CD4-positive, alpha-beta T cell treated with Interleukin-17A for 1 hour (primary cell): Measurements from ENCODE around the gene TMOD1.
A peak's percentile ranks its signal among the peaks of the same experiment; 100 is the strongest.
"Not testable (repeated sequence)": the region's sequence is repeated elsewhere in the genome, so short reads cannot be mapped to it uniquely, and the experiment has no call there.

ENCODE experiments used
- DNase-seq: peaks from one replicate; pipeline ENCODE4 v3.0.0-alpha.2; 2020

Gene TMOD1

GRCh38 chr9:97599314-97599846 lies 97.9 kb downstream of the TMOD1 start:
- no peak for DNase-seq

- no peak for DNase-seq
Observed at GRCh38 chr9:97600531-97601227, 99.2 kb downstream of the TMOD1 start.

- no peak for DNase-seq
Observed at GRCh38 chr9:97601228-97601898, 99.9 kb downstream of the TMOD1 start.

- DNase-seq: no peak
Observed at GRCh38 chr9:97602430-97602829, 101.0 kb downstream of the TMOD1 start.

GRCh38 chr9:97604901-97605645 lies 103.6 kb downstream of the TMOD1 start:
- DNase-seq: no peak

- peak; percentile 76 for DNase-seq
Observed at GRCh38 chr9:97615439-97616072, 114.1 kb downstream of the TMOD1 start.

- DNase-seq: no peak
Observed at GRCh38 chr9:97617939-97618416, 116.5 kb downstream of the TMOD1 start.

- DNase-seq: not testable (repeated sequence)
Observed at GRCh38 chr9:97620063-97620462, 118.6 kb downstream of the TMOD1 start.

GRCh38 chr9:97622483-97622882 lies 121.0 kb downstream of the TMOD1 start:
- not testable (repeated sequence) for DNase-seq

- DNase-seq: no peak
Observed at GRCh38 chr9:97623946-97624345, 122.5 kb downstream of the TMOD1 start.

GRCh38 chr9:97625620-97626019 lies 124.2 kb downstream of the TMOD1 start:
- no peak for DNase-seq

- no peak for DNase-seq
Observed at GRCh38 chr9:97627624-97628023, 126.2 kb downstream of the TMOD1 start.

GRCh38 chr9:97628668-97629067 lies 127.2 kb downstream of the TMOD1 start:
- DNase-seq: no peak

- DNase-seq: no peak
Observed at GRCh38 chr9:97629156-97629555, 127.7 kb downstream of the TMOD1 start.

- DNase-seq: no peak
Observed at GRCh38 chr9:97630591-97630990, 129.1 kb downstream of the TMOD1 start.

- DNase-seq: no peak
Observed at GRCh38 chr9:97632248-97632984, 130.9 kb downstream of the TMOD1 start.

- DNase-seq: peak; percentile 97
Observed at GRCh38 chr9:97632985-97633858, 131.8 kb downstream of the TMOD1 start, which contains the start of the genes NCBP1 and TSTD2. NCBP1 (plus strand) TSS chr9:97633821; CDS start chr9:97633882, 61 bp downstream. TSTD2 (minus strand) TSS chr9:97633368; CDS start chr9:97627562, 5,806 bp downstream.

GRCh38 chr9:97633859-97634490 lies 132.5 kb downstream of the TMOD1 start:
- DNase-seq: peak; percentile 31

- no peak for DNase-seq
Observed at GRCh38 chr9:97635026-97635425, 133.6 kb downstream of the TMOD1 start.

GRCh38 chr9:97636903-97637302 lies 135.4 kb downstream of the TMOD1 start:
- no peak for DNase-seq
